OCI-LY3 (cell line): ENCODE measurements around the gene ENO1.

Experiments
- H2AFZ ChIP-seq: fragments of 200-600, 300-600 bp; shearing (Covaris generic); 2 replicates; pipeline ENCODE4 v1.6.0; 2014; ENCODE audit warnings: antibody characterized with exemption, low read depth, low read length
- H3K27ac ChIP-seq: fragments of 200-600, 300-600 bp; sonication (generic); 2 replicates; pipeline ENCODE4 v1.5.1; 2014; ENCODE audit warnings: mild to moderate bottlenecking, low read length, moderate library complexity, mixed read lengths
- H3K27me3 ChIP-seq: fragments of 200-600, 300-600 bp; sonication (generic); 2 replicates; pipeline ENCODE4 v1.6.1; 2014; ENCODE audit warnings: low read depth, low read length, mixed read lengths
- H3K36me3 ChIP-seq: fragments of 200-600, 300-600 bp; sonication (generic); replicated peaks from 2 replicates; pipeline ENCODE3; 2014; ENCODE audit warnings: low read depth, low read length, mixed read lengths
- H3K4me1 ChIP-seq: fragments of 300-600, 200-600 bp; sonication (generic); 2 replicates; pipeline ENCODE4 v1.6.1; 2014; ENCODE audit warnings: low read length, mixed read lengths
- H3K4me2 ChIP-seq: fragments of 200-600, 300-600 bp; sonication (generic); 2 replicates; pipeline ENCODE4 v1.6.1; 2014; ENCODE audit warnings: low read length, mixed read lengths
- H3K4me3 ChIP-seq: fragments of 300-600, 200-600 bp; sonication (generic); 2 replicates; pipeline ENCODE4 v1.5.1; 2014; ENCODE audit warnings: antibody characterized with exemption, mild to moderate bottlenecking, low read length, moderate library complexity
- H3K79me2 ChIP-seq: fragments of 300-600, 200-600 bp; shearing (Covaris generic); 2 replicates; pipeline ENCODE4 v1.6.1; 2014; ENCODE audit warnings: mild to moderate bottlenecking, low read length, mixed read lengths
- H3K9ac ChIP-seq: fragments of 300-600, 200-600 bp; shearing (Covaris generic); 2 replicates; pipeline ENCODE4 v1.6.0; 2014; ENCODE audit warnings: mild to moderate bottlenecking, low read length, moderate library complexity
- H3K9me3 ChIP-seq: fragments of 200-600, 300-600 bp; shearing (Covaris generic); 2 replicates; pipeline ENCODE4 v1.6.1; 2014; ENCODE audit warnings: low read length, mixed read lengths; ENCODE audit not compliant: insufficient read depth
- H4K20me1 ChIP-seq: fragments of 200-600, 300-600 bp; sonication (generic); 2 replicates; pipeline ENCODE4 v1.6.1; 2016; ENCODE audit warnings: low read length, mixed read lengths; ENCODE audit not compliant: insufficient read depth
- EZH2phosphoT487 ChIP-seq: fragments of 200-600 bp; shearing (Covaris generic); IDR thresholded peaks from 2 replicates; pipeline ENCODE4 v1.6.1; 2018; ENCODE audit warnings: antibody characterized with exemption, mixed run types, low read depth
- TF ChIP-seq, protein P1 (sequence below): fragments of 200-600, 300-600 bp; sonication (generic); IDR thresholded peaks from 2 replicates; pipeline ENCODE4 v1.5.1; 2014; ENCODE audit warnings: antibody characterized with exemption, low read length, low read depth

The ENO1 gene

DNA sequence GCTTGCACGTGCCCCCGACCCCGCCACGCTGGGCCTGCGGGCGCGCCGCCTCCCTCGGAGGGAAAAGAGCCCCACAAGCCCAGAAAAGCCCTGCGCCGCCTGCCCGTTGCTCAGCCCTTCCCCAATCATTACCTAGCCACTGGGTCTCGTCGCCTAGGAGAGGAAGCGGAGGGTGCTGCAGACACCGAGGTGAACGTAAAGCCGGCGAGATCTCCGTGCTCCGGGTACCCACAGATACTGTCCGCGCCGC is at the start of gene ENO1:
ENO1 (minus strand) TSS at position 239 of the 250 bp plus-strand sequence. CDS start 3,778 bp downstream, outside the sequence.
- Histone ChIP-seq H4K20me1 (peaks cover 39% of the 10 kb centered on the region), H3K4me1 (peaks cover 33% of the 10 kb centered on the region), H2AFZ (0 out of 2 replicates have a peak within 1 kb of the TSS, but pooled peaks have one; percentile 43)

DNA sequence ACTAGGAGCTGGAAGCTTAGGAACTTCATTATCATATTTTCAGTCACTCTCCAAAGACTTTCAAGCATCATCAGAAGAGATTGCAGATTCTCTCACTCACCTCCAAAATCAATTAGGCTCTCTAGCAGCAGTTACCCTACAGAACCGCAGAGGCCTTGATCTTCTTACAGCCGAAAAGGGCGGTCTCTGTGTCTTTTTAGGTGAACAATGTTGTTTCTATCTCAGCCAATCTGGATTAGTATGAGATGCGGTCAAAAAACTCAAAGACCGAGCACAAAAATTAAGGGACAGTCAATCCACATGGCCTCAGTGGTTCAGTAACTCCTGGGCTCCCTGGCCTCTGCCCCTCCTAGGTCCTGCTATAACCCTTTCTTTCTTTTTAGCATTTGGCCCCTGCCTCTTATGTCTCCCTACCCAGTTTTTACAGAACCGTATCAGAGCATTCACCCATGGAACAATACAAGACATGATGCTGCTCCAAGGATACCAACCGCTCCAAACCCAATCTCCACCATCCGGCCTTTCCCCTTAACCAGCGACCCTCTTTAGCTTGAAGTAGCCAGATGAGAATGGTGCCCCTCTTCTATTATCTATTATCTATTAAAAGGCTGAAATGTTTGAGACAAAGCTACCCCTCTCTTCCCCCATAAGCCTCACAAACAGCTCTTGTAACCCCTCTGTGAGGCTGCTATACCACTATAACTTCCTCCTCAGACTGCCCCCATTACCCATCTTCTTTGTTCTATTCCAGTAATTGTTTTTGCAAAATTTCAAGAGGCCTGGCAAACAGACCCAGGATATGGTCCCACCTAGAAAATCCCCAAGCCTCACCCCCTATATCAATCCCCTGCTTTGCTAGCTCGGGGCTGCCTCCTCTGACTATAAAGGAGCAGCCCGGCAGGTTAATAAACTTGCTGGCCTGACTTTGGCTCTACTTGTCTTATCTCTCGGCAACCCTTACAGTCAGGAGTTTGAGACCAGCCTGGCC is 48.5 kb upstream of the ENO1 start:
- H2AFZ ChIP-seq: no peak overlapping the region
- no peaks in the 10 kb centered on the region for H3K79me2 ChIP-seq
- no peaks in the 10 kb centered on the region for H3K4me1 ChIP-seq
- H3K27me3 ChIP-seq: peaks cover 8% of the 10 kb centered on the region; the same call in 1 of the 2 replicates
- no peak overlapping the region for H3K4me3 ChIP-seq
- H3K36me3 ChIP-seq: no peaks in the 10 kb centered on the region
- no peak overlapping the region for H3K4me2 ChIP-seq
- H3K9ac ChIP-seq: no peak overlapping the region
- no peaks in the 10 kb centered on the region for H3K9me3 ChIP-seq
- TF ChIP-seq, protein P1, sequence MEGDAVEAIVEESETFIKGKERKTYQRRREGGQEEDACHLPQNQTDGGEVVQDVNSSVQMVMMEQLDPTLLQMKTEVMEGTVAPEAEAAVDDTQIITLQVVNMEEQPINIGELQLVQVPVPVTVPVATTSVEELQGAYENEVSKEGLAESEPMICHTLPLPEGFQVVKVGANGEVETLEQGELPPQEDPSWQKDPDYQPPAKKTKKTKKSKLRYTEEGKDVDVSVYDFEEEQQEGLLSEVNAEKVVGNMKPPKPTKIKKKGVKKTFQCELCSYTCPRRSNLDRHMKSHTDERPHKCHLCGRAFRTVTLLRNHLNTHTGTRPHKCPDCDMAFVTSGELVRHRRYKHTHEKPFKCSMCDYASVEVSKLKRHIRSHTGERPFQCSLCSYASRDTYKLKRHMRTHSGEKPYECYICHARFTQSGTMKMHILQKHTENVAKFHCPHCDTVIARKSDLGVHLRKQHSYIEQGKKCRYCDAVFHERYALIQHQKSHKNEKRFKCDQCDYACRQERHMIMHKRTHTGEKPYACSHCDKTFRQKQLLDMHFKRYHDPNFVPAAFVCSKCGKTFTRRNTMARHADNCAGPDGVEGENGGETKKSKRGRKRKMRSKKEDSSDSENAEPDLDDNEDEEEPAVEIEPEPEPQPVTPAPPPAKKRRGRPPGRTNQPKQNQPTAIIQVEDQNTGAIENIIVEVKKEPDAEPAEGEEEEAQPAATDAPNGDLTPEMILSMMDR: no peak
- no peak for TF ChIP-seq EZH2phosphoT487
- H4K20me1 ChIP-seq: no peaks in the 10 kb centered on the region
- H3K27ac ChIP-seq: no peak overlapping the region

More for the DNA sequence above, at the start of gene ENO1:
- TF ChIP-seq, protein P1: no peak
- no peak for TF ChIP-seq EZH2phosphoT487
- Histone ChIP-seq H3K9ac (peak within 1 kb of the TSS; percentile 99), H3K27me3 (no peaks in the 10 kb centered on the region), H3K27ac (peak within 1 kb of the TSS; percentile 86), H3K36me3 (peaks cover 43% of the 10 kb centered on the region), H3K4me2 (peak within 1 kb of the TSS; percentile 89), H3K79me2 (peaks cover 61% of the 10 kb centered on the region), H3K4me3 (peak within 1 kb of the TSS; percentile 98), H3K9me3 (no peaks in the 10 kb centered on the region)

DNA sequence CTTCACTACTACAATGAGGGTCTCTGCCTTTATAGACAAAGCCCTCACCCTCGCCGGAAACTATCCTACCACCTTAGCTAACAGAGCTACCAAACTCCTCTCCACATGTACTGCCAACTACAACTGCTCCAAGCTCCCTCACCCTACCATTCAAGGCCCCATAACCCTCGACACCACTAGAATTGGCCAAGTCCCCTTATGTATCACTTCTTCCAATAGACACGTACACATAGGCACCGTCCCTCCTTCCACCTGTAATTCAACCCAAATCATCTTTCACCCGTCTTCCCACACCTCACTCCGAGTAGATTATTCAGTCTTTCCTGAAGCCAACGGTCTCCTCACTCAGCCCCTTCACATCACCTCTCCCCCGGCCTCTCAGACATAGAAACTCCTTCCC is 47.5 kb upstream of the ENO1 start:
- Histone ChIP-seq H3K9ac (no peak overlapping the region), H3K27ac (no peak overlapping the region), H3K79me2 (no peaks in the 10 kb centered on the region), H3K4me1 (no peaks in the 10 kb centered on the region), H3K36me3 (no peaks in the 10 kb centered on the region), H4K20me1 (no peaks in the 10 kb centered on the region), H3K4me3 (no peak overlapping the region), H3K27me3 (peaks cover 8% of the 10 kb centered on the region; the same call in 1 of the 2 replicates), H2AFZ (no peak overlapping the region), H3K4me2 (no peak overlapping the region), H3K9me3 (no peaks in the 10 kb centered on the region)
- TF ChIP-seq EZH2phosphoT487: no peak
- TF ChIP-seq, protein P1: no peak

DNA sequence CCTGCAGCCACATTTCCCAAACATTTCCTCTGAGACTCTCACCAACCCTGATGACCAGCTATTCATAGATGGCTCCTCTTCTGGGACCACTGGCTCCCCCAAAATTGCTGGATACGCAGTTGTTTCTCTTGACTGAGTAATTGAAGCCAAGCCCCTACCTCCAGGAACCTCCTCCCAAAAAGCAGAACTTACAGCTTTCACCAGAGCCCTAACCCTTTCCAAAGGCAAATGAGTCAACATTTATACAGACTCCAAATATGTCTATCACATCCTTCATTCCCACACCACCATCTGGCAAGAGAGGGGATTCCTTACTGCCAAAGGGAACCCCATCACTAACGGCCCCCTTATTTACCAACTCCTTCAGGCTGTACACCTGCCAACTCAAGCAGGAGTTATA is 46.9 kb upstream of the ENO1 start:
- H2AFZ ChIP-seq: no peak overlapping the region
- TF ChIP-seq, protein P1: no peak
- TF ChIP-seq EZH2phosphoT487: no peak
- H3K9ac ChIP-seq: no peak overlapping the region
- H3K27me3 ChIP-seq: peaks cover 8% of the 10 kb centered on the region; the same call in 1 of the 2 replicates
- H3K4me1 ChIP-seq: no peaks in the 10 kb centered on the region
- H4K20me1 ChIP-seq: no peaks in the 10 kb centered on the region
- H3K79me2 ChIP-seq: no peaks in the 10 kb centered on the region
- H3K4me3 ChIP-seq: no peak overlapping the region
- H3K36me3 ChIP-seq: no peaks in the 10 kb centered on the region
- no peaks in the 10 kb centered on the region for H3K9me3 ChIP-seq
- H3K4me2 ChIP-seq: no peak overlapping the region
- no peak overlapping the region for H3K27ac ChIP-seq
